HG03378 (cell line): ENCODE measurements around the gene VPS13C.

Source experiments
- ATAC-seq: cut with Tn5 transposase; IDR thresholded peaks from one replicate; pipeline ENCODE4 v1.9.1; 2021; ENCODE audit warnings: mild to moderate bottlenecking, moderate library complexity; ENCODE audit not compliant: unreplicated experiment

The VPS13C gene

DNA sequence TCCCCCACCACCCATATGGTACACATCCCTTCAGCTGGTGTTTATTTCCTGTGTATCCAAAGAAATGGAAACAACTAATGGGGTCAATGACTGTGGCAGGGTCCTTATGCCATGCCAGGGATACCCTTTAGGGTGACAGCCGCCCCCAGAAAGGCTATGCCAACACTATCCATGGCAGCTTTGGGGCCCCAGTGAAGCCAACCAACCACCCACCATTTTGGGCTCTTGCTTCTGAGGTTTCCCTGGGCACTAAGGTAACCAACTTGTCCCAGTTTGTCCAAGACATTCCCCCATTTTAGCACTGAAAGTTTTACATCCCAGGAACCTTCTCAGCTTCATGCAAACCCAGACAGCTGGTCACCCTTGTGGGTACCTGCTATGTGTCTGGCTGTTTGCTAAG, 233.1 kb downstream of the VPS13C start:
- ATAC-seq, result no peak

DNA sequence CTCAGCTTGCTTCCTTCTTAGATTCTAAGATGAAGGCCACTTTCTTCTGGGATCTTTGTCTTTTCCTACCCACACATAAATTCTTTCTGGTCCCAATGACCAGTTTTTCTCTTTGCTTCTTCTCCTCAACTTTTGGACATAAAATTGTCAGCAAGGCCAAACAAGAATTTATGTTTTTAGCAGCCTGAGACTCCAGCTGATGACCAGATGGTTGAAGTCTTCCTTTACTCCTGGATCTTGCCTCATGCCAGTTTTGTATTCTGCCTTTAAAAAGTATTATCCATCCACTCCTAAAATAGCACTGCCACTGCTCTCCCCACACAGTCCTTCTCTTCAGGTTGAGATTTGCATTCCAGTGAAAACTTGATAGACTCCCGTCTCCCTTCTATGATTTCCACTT, 236.0 kb downstream of the VPS13C start:
- ATAC-seq, result no peak

DNA sequence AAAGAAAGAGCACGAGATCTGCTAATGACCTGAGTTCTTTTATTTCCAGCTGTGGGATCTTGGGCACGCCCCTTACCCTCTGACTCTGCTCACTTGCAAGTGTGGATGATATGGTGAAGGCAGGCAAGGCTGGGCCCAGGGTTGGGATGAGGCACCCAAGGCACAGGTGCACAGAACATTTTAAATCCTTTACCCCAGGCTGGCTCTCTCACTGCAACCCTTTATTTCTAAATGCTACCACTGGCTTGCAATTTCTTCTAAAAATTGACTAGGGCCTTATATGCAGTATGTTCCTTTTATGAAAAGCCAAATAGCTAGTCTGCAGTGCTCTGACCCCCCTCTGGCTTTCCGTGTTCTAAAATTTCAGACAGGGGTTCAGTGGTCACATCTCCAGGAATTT, 237.7 kb downstream of the VPS13C start:
- ATAC-seq, result no peak

DNA sequence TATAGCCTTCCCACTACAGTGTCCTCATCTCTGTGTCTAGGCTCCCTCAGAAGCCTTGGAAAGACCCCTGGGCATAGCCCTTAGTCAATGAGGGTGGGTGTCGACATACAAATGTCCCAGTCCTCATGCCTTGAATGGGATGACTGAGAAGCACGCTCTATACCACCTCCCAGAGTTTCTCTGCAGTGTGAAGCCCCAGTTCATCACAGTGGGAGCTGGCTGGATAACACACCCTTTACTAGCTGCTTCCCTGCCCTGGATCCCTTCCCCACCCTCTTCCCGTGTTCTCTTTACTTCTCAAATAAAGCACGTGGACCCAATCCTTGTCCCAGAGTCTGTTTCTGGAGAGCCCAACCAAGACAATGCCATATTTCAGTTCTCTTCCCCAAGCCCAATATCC, 239.3 kb downstream of the VPS13C start:
- ATAC-seq, result no peak

DNA sequence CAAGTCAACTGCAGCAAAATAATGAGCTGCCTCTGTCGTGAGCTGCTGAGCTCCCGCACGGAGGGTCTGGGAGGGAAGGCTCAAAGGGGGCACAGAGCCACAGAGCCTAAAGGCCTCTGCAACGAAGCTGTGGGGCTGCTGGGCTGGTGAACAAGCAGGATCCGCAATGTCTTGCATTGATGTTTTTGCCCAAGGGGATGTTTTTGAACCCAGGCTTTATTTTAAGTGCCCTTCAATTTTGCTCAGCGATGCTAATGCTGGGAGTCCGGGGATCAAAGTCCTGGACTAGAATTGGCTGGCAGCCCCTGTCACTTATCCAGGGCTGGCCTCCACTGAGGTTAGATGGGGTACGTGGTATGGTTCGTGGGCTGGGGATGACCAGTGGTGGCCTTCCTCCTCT, 240.0 kb downstream of the VPS13C start:
- ATAC-seq, result no peak

DNA sequence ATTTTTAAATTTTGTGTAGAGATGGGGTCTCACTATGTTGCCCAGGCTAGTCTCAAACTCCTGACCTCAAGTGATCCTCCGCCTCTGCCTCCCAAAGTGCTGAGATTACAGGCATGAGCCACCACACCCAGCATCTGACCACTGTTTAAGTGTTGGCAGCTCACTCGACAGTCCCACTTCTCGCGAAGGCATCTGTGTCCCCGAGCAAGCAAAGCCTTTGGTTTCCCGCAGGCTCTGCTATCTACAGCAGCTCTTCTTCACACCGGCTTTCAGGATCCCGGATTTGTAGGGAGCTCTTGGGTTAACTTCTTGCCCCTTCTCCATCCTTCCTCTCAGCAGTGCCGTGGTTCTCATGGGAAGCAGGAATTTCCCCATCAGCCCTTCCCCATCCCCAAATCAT, 240.9 kb downstream of the VPS13C start:
- ATAC-seq, result no peak

DNA sequence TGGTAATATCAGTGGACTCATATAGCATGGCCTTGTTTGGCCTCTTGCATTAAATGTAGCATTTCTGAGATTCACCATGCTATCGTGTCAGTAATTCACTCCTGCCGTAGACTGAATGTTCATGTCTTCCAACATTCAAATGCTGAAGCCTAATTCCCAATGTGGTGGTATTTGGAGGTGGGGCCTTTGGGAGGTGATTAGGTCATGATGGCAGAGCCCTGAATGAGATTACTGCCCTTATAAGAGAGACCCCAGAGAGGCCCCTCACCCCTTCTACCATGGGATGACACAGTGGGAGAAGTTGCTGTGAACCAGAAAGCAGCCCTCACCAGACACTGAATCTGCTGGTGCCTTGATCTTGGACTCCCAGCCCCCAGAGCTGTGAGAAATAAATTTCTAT, 241.4 kb downstream of the VPS13C start:
- ATAC-seq, result no peak

DNA sequence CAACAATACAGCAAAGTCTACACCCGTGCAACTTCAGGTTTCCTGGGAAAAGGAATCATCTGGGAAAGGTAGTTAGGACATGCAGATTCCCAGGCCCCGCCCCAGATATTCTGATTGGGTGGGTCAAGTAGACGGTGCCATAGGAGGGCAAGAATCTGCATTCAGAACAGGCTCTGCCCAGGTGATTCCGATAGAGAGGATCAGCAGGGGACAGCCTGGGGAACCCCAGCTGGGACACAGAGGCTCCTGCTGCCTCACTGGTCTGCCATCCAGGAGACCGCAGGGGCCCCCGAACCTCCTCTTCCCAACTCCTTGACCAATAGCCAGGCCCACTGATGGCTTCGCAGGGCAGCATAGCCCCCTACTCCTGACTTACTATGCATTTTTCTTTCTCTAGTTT, 243.4 kb downstream of the VPS13C start:
- no peak for ATAC-seq

DNA sequence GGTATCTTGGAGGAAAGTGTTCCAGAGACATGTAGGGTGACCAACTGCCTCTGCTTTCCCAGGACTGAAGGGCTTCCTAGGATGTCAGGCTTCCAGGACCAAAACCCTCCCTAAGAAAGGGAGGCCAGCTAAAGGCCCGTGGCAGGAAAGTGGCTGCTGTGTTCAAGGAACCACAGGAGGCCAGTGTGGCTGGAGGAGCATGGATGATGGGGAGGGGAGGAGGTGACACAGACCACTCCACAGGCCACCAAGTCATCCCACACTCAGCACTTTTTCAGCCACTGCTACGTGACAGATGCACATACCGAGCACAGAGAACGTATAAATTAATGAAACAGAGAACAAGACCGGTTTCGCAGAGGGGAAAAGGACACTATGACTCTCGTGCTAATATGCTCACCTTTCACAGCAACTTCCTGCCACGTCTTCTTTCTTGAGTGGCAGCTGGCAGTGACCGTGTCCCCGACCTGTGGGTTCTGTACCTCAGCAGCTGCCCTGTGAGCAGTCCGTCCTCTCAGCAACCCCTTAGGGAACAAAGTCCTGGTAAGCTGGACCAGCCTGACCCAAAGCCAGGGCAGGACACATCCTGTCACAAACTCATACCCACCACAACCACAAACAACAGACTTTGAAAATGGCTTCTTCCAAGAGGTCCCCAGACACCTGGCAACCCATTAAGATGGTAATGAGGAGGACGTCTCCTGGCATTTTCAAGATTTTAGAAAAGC, 244.7 kb downstream of the VPS13C start:
- ATAC-seq, result no peak

DNA sequence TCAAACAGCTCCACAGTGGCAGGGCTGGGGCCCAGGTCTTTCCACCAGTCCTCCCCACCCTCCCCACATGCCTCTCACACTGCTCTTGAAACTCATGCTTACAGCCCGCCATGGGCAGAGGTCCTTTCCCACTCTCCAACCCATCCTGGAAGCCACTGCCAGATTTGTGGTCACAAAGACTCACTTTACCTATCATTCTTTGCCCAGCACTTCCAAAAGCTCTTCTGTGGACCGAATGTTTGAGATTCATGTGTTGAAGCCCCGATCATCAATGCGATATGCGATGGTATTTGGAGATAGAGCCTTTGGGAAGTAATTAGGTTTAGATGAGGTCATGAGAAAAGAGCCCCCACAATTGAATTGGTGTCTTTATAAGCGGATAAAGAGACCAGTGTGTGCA, 247.8 kb downstream of the VPS13C start:
- ATAC-seq, result no peak

DNA sequence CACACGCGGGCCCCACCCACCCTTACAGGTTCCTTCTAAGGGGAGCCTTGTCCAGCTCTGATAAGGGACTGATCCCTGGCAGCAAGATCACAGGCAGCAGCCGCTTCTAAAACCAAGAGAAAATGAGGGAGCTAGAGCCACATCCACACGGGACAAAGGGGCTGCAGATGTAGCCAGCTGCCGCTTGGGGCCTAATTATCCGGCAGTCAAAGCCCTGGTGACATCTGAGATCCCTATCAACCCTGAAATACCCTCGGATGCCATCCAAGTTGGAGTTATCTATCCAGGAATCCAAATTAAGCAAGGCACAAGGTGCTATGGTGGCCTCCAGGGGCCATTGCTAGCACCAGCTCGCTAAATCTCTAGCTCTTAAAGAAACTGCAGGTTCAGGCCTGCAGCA, 248.3 kb downstream of the VPS13C start:
- ATAC-seq, result no peak

DNA sequence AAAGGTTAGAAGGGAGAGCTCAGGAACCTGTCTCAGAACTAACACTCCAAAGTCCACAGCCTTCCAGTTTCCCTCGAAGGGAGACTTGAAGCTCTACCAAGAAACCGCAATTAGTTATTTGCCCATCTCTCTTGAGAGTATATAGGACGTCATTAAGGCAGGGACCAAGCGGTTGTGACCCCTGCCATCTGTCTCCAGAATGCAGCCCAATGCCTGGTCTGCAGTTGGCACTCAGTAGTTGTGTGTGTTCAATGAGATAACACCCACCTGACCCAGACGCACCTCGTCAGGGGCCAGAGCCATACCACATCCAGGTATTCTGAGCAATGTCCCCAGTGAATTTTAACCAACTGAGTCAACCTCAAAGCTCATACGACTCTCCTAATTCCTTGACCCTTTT, 251.0 kb downstream of the VPS13C start:
- no peak for ATAC-seq

DNA sequence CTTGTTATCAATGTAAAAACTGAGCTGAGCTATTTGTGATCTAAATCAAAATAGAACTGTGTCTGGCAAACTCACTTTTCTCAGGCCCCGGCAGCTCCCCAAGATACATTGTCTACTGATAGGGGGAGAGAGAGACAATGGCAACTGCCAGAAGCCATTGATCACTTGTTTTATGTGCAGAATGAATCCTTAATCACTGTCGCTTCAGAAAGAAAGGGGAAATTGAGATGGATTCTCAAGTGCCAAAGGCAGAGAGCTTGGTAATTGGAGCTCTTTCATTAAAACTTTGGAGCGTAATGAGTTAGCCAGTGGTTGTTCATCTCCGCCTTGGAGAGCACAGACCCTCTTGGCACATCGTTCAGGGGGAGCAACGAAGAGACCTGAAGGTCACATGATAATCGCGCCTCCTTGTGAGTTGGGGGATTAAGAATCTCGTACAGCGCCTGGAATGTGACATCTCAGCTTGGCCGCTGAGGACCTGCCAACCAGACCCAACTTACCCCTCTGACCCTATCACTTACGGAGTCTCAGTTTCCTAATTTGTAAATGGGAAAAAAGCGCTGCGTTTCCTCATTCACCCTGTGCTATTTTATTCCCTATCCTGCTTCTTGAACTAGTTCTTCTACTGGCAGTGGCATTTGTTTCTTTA, 252.8 kb downstream of the VPS13C start:
- ATAC-seq, result no peak
